ENCODE measurements around the gene PRRT4.
A peak's percentile ranks its signal among the peaks of the same experiment; 100 is the strongest.

Gene PRRT4

DNA sequence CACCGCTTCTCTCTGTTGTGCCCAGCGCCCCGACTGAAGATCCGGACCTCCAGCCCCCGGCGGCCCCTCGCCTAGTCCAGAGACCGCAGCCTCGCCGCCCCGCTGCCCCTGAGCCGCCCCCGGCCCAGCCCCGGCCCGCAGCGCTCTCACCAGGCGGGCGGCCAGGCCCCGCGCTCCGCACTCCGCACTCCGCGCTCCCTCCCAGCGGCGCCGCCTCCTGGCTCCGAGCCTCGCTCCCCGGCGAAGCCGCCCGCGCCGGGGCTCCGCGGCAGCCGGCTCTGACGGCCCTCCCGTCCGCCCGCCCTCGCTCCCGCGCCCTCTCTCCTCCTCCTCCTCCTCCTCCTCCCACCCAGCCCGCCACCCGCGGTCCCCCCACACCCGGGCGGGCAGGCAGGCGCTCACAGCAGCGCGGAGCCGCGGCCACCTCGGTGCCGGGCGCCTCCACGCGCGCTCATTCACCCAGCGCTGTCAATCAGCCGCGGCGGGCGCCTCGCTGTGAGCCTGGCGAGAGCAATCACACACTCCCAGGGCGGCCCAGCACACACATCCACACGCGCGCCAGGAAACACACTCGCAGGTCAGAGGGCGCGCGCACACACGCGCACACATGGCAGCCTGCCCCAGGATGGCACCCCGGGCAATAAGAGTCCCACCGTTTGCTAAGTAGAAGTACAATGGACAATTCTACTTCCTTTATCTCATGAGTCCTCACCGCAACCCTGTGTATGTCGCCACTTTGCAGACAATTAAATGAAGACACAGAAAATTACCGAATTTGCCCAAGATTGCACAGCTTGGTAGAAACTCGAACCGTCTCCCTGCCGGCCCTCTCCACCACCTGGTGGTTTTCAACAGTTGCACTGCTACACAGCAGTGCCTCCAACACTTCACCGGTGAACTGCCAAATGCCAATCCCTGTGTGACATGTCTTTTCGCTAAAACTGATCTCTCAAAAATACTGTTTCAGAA is at the start of gene PRRT4:
Gene PRRT4 (minus strand): TSS at position 280 of the 969 bp plus-strand sequence.
- no peak for DNase-seq (ENCODE audit: low read depth)
- TF ChIP-seq, protein P1, sequence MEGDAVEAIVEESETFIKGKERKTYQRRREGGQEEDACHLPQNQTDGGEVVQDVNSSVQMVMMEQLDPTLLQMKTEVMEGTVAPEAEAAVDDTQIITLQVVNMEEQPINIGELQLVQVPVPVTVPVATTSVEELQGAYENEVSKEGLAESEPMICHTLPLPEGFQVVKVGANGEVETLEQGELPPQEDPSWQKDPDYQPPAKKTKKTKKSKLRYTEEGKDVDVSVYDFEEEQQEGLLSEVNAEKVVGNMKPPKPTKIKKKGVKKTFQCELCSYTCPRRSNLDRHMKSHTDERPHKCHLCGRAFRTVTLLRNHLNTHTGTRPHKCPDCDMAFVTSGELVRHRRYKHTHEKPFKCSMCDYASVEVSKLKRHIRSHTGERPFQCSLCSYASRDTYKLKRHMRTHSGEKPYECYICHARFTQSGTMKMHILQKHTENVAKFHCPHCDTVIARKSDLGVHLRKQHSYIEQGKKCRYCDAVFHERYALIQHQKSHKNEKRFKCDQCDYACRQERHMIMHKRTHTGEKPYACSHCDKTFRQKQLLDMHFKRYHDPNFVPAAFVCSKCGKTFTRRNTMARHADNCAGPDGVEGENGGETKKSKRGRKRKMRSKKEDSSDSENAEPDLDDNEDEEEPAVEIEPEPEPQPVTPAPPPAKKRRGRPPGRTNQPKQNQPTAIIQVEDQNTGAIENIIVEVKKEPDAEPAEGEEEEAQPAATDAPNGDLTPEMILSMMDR (conservative IDR thresholded peaks at IDR 0.05; ENCODE audit: low read depth, low read length), result peak; percentile 17

DNA sequence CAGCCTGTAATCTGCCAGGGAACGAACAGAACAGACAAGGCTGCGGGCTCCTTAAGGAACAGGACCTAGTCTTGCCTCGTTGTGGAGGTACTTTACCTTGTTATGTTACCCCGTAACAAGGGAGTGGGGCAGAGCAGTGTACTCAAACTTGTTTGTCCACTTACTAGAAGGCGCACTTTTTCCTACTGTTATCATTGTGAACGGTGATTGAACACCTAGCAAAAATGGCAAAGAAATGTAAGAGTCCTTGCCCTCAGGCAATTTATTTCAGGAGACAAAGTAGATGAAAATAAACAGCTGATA is 48.9 kb upstream of the PRRT4 start:
- TF ChIP-seq, protein P1 (conservative IDR thresholded peaks at IDR 0.05; ENCODE audit: low read depth, low read length), result no peak
- peak overlapping the region; percentile 69 for H3K4me3 ChIP-seq (ENCODE audit: low read length)
- DNase-seq (ENCODE audit: low read depth), result no peak

More for the DNA sequence above, at the start of gene PRRT4:
- peak within 1 kb of the TSS; percentile 34 for H3K4me3 ChIP-seq (ENCODE audit: low read length)

DNA sequence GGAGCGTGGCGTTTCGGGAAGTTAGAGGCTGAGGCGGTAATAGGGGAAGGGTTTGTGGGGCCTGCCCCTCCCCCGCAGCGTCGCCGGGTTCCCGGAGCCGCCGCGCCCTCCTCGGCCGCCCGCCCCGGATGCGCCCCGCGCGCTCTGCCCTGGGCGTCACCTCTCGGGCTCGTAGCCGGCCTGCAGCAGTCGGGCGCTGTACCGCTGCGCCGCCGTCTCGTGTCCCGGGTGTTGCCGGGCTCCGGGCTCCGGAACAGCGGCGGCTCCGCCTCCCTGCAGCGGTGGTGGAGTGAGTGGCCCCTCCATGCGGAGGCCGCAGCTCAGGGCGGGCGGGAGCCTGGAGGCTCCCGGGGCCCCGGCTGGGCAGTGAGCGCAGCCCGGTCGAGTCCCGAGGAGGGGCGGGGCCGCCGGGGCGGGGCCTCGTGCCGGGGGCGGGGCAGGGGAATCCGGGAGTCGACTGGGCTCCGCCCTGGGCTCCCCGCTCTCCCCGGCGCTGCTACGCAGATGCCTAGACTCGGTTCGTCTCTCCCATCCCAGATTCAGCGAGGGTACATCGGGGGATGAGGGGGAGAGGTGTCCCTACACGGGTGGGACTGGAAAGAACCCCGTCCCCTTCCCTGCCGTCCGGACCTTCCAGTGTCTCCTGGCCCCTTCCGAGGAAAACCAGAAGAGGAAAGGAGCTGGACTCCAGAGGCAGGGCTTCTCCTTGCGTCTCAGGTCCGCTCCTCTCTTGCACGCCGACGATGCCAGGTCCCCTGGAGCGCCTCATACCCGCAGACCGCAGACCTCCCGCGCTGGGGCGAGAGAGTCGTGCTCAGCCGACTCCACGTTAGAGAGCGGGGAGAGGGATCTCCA is 48.3 kb upstream of the PRRT4 start, which contains the start of gene IMPDH1:
Gene IMPDH1 (minus strand): TSS at position 387 of the 855 bp plus-strand sequence. CDS start 81 bp downstream, at position 306.
- TF ChIP-seq, protein P1 (conservative IDR thresholded peaks at IDR 0.05; ENCODE audit: low read depth, low read length), result no peak
- peak within 1 kb of the TSS; percentile 69 for H3K4me3 ChIP-seq (ENCODE audit: low read length)
- DNase-seq (ENCODE audit: low read depth), result no peak

DNA sequence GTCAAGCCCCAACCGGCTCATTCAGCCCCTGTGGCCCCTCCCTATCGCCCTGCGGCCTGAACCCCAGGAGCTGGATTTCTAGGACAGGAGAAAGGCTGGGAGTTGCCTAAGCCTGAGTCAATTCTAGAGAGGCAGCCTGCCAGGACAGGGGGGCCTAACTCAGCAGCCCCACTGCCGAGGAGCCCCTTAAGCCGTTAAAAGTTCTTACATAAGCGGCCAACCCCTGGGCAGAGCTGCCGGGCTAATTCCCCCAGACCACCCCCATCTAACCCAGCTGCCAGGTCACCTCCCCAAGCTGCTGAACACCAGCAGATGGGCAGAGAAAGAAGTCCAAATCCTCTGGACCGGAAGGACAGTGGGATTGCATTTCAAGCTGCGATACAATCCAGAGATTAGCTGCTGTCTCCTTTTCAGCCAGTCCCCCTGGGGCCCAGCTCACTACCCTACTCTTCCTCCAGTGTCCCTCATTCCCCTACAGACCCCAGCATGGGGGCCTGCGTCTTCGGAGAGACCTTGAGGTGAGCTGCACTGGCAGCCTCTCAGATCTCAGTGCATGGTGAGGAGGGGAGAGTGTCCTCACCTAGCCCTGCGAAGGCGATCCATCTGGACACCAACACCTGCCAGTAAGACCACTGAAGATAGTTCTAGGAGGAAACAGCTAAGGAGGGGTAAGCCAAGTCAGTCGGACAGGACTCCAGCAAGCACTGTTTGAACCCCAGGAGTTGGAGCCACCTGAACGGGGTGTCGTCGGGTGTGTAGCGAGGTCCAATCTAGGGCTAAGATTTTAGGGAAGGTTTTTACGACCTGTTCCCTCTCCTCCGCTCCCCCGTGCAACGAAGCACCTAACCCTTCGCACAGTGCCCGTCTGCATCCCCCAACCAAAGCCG is 47.5 kb upstream of the PRRT4 start:
- H3K4me3 ChIP-seq (ENCODE audit: low read length), result peak overlapping the region; percentile 69
- TF ChIP-seq, protein P1 (conservative IDR thresholded peaks at IDR 0.05; ENCODE audit: low read depth, low read length), result no peak
- DNase-seq (ENCODE audit: low read depth), result no peak

DNA sequence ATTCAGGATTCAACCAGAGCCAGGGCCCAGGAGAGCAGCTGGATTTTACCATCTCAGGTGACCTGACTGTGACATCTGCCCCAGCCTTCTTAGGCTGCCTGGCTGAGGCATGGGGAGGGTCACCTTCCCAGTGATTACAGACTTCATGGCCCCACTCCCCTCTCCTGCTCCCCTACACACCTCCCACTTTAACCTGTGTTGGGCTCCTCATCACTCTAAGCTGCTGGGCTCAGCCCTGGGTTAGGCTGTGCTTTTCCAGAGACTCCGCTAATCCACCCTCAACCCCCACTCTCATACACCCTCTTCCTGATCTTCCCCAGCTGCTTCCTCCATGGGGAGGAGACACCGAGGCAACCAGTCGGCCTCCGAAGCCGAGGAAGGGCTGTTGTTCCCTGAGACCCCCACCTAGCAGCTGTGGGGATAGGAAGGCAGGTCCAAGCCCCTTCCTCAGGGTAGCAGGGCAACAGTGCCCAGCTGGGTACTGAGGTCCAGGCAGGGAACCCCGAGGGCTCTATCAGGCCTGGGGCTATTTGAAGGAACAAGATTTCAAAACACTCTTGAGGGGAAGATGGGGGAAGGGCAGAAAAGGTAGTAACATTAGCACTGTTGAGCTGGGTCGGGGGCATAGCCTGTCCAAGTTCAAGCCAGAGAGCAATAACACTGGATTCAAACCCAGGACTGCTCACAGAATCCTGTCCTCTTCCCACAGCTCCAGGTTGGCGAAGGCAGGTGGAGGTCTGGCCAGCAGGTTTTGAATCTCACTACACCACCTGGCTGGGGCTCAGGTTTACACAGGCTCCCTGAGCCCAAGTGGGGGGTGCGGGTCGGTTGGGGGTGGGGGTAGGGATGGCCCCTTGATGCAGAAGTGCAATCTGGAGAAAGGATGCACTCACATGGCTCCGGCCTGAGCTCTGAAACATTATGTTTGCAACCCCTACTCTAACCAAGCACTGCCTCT is 46.5 kb upstream of the PRRT4 start:
- no peak overlapping the region for H3K4me3 ChIP-seq (ENCODE audit: low read length)
- DNase-seq (ENCODE audit: low read depth), result no peak
- TF ChIP-seq, protein P1 (conservative IDR thresholded peaks at IDR 0.05; ENCODE audit: low read depth, low read length), result no peak
